ENCODE measurements around the gene BARX2. TPM values are rescaled to one million over a fixed set of nuclear protein-coding genes. Genes with fewer than 3 reads are reported as not detected.

Gene BARX2
- polyA plus RNA-seq, 1 of the 3 experiments (the other 2 are of a cell fraction): not detected

- TF ChIP-seq SMC3 (IDR thresholded peaks at IDR 0.05; ENCODE audit: low read depth, low read length) (no peak), RXRA (IDR thresholded peaks at IDR 0.05; ENCODE audit: borderline replicate concordance, low read depth) (no peak)
Observed at GRCh38 chr11:129457321-129457720, 81.7 kb downstream of the BARX2 start (continued).

DNA sequence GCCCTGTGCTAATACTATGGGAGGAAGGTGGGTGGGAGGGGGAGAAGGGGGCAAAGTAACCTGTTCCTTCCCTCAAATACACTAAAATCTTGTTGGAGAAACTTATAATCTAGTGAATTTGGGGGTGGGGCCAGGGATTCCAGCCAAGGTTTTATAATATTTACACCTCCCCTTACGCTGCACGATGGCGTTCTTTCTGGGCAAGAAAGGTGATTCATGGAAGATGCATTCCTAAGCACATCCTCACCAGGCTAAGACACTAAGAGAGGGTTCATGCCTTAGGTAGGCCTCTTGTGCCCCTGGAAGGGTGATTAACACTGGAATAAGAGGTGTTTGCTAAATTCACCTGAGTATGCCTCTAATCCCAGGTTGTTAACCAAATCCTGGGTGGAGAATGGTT is 82.6 kb downstream of the BARX2 start:
- Histone ChIP-seq H3K9me2 (no peaks in the 10 kb centered on the region), H3K36me3 (replicated peaks in 1 of 2; ENCODE audit: control insufficient read depth in 1 of 2, insufficient read depth in 2 of 2, low read length in 1 of 2) (no peaks in the 10 kb centered on the region), H4K20me1 (ENCODE audit: insufficient read depth) (no peaks in the 10 kb centered on the region), H3K9me3 (no peaks in the 10 kb centered on the region), H2AFZ (ENCODE audit: low read depth) (no peak overlapping the region), H3K4me2 (no peak overlapping the region), H3K79me2 (ENCODE audit: insufficient read depth) (no peaks in the 10 kb centered on the region), H3K27ac (ENCODE audit: low read depth in 2 of 2, low read length in 1 of 2) (no peak overlapping the region), H3K27me3 (ENCODE audit: insufficient read depth) (no peaks in the 10 kb centered on the region), H3K4me3 (ENCODE audit: low read depth in 2 of 2, low read length in 1 of 2) (no peak overlapping the region), H3K9ac (no peak overlapping the region), H3K4me1 (ENCODE audit: control insufficient read depth in 1 of 2, insufficient read depth in 2 of 2, low read depth in 1 of 2, low read length in 1 of 2) (no peaks in the 10 kb centered on the region), H3F3A (replicated peaks; ENCODE audit: insufficient read depth) (no peaks in the 10 kb centered on the region)
- TF ChIP-seq, protein P1, sequence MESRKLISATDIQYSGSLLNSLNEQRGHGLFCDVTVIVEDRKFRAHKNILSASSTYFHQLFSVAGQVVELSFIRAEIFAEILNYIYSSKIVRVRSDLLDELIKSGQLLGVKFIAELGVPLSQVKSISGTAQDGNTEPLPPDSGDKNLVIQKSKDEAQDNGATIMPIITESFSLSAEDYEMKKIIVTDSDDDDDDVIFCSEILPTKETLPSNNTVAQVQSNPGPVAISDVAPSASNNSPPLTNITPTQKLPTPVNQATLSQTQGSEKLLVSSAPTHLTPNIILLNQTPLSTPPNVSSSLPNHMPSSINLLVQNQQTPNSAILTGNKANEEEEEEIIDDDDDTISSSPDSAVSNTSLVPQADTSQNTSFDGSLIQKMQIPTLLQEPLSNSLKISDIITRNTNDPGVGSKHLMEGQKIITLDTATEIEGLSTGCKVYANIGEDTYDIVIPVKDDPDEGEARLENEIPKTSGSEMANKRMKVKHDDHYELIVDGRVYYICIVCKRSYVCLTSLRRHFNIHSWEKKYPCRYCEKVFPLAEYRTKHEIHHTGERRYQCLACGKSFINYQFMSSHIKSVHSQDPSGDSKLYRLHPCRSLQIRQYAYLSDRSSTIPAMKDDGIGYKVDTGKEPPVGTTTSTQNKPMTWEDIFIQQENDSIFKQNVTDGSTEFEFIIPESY (IDR thresholded peaks at IDR 0.05; ENCODE audit: borderline replicate concordance, low read depth): no peak
- TF ChIP-seq NFIC (IDR thresholded peaks at IDR 0.05; ENCODE audit: borderline replicate concordance) (no peak), POLR2AphosphoS5 (IDR thresholded peaks at IDR 0.05; ENCODE audit: low read depth, low read length) (no peak), CTCF (IDR thresholded peaks at IDR 0.05) (no peak), SIN3A (IDR thresholded peaks at IDR 0.05; ENCODE audit: borderline replicate concordance, low read depth, low read length) (no peak), MAX (IDR thresholded peaks at IDR 0.05; ENCODE audit: low read depth) (no peak), FOXM1 (IDR thresholded peaks at IDR 0.05; ENCODE audit: low read depth) (no peak), JUND (IDR thresholded peaks at IDR 0.05) (no peak), GATA2 (CRISPR knock-in tag; IDR thresholded peaks at IDR 0.05) (no peak), EP300 (IDR thresholded peaks at IDR 0.05; ENCODE audit: borderline replicate concordance in 1 of 2, low read depth in 1 of 2, low read length in 1 of 2) (no peak), MEF2A (IDR thresholded peaks at IDR 0.05; ENCODE audit: borderline replicate concordance, low read depth) (no peak), USF1 (IDR thresholded peaks at IDR 0.05; ENCODE audit: borderline replicate concordance, low read depth) (no peak), MXI1 (IDR thresholded peaks at IDR 0.05; ENCODE audit: low read depth, low read length) (no peak)
- TF ChIP-seq, protein P2, sequence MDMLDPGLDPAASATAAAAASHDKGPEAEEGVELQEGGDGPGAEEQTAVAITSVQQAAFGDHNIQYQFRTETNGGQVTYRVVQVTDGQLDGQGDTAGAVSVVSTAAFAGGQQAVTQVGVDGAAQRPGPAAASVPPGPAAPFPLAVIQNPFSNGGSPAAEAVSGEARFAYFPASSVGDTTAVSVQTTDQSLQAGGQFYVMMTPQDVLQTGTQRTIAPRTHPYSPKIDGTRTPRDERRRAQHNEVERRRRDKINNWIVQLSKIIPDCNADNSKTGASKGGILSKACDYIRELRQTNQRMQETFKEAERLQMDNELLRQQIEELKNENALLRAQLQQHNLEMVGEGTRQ (IDR thresholded peaks at IDR 0.05; ENCODE audit: borderline replicate concordance, low read depth, low read length): no peak
- ChIA-PET POLR2A (no interaction called here), CTCF (no interaction called here)
- no peak for DNase-seq
- WGBS (ENCODE audit: low lambda C conversion rate): 67% methylated on average over 3 of the region's 3 CpGs
